H1 (cell line): ENCODE data around the gene ZIC5. TPM values are rescaled to one million over a fixed set of nuclear protein-coding genes. Genes with fewer than 3 reads are reported as not detected.

Source experiments
- CTBP2 ChIP-seq: IDR thresholded peaks from 2 replicates; pipeline ENCODE4 v1.7.0; 2011; ENCODE audit warnings: borderline replicate concordance, mild to moderate bottlenecking, moderate library complexity, mixed read lengths, low read length; ENCODE audit not compliant: insufficient read depth, insufficient read length
- MAX ChIP-seq: IDR thresholded peaks from 2 replicates; pipeline ENCODE4 v1.6.1; 2012; ENCODE audit warnings: inconsistent platforms
- polyA plus RNA-seq, 7 experiments: library from polyadenylated mRNA; depleted of rRNA in 3 of 7; stranded (reverse) in 5 of 7; unstranded in 2 of 7; fragments of >200 nt in 5 of 7; fragments of 200-250 nt in 2 of 7; gene quantifications; 1 replicate in 5 of 7; 2 replicates in 1 of 7; 4 replicates in 1 of 7; pipeline versions ENCODE4 v1.2.1 to v1.2.3, GENCODE V29; 2011 to 2013; ENCODE audit warnings: missing spikeins in 2 of 7, mixed read lengths in 2 of 7
- total RNA-seq: library from RNA; stranded (reverse); fragmentation: NEBNext Ultra II Directional; extraction: Animal tissue kit (Norgen Biotek cat#: 25700); gene quantifications from 2 replicates; pipeline ENCODE4 v1.2.1, GENCODE V29; 2021

Gene ZIC5
- total and polyA plus RNA-seq, 2 of the 8 experiments (the other 6 are each of a cell fraction or from before 2014, with no cell fraction given) = 14.2 to 52.7 TPM

GRCh38 chr13:99969919-99970650 lies 1.5 kb downstream of the ZIC5 start (continued):
- TF ChIP-seq CTBP2 = no peak
- TF ChIP-seq MAX = peak; percentile 70; the same call in 1 of the 2 replicates
